CMK (cell line): ENCODE measurements around the gene CDYL2.

Source experiments
- DNase-seq: peaks from one replicate; pipeline ENCODE4 v3.0.0-alpha.2; 2010; ENCODE audit warnings: low read depth

CDYL2 gene

DNA sequence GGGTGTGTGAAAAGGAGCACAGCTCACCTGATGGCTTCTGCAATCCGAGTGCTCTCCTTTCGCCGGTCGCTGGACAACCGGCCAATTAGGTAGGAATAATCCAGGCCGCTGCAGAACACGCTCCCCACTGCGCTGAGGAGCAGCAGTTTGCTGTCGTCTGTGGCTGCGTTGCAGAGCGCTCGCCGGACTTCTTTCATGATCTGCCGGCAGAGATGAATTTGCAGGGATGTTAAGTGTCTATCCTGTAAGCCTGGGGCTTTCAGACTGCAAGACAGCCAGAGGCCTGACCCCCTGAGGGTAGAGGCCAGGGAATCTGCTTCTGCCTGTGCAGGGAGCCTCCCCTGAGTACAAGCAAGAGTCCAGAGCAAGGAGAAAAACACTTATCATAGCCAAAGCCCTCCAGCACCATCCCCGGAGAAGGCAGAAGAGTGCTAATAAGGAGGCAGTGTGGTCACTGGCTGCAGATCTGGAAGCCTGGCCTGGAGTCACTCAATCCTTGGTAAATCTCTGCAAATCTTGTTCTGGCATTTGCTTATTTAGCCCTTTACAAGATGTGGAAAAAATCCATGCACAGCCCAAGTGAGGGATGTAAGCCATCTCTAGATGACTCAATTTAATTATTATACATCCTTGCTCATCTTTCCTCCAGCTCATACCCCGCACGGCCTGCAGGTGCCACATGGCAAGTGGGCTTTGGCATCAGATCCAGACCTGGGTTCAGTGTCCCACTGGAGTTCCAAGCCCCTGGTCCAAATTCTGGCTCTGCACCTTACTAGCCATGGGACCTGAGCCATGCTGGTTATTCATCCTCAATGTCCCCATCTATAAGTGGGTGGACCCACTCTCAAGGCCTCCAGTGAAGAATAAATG, 183.4 kb downstream of the CDYL2 start:
- DNase-seq, result no peak

DNA sequence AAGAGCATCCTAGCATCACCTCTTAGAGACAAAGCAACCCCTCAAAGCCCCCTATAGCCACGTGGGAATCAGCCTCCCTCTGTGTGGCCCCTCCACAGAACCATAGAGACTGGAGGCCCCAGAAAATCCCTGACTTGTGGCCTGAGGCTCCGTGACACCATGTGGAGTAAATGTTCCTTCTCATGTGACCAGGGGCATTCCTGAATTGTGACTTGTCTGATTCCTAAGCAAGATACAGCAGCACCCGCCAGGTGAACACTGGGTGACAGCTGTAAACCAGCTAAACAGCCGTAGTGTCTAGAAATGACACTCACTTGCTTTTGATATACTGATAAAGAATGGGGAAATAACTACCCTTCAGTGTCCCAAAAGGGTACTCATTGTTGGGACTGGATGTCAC, 184.6 kb downstream of the CDYL2 start:
- DNase-seq, result no peak

DNA sequence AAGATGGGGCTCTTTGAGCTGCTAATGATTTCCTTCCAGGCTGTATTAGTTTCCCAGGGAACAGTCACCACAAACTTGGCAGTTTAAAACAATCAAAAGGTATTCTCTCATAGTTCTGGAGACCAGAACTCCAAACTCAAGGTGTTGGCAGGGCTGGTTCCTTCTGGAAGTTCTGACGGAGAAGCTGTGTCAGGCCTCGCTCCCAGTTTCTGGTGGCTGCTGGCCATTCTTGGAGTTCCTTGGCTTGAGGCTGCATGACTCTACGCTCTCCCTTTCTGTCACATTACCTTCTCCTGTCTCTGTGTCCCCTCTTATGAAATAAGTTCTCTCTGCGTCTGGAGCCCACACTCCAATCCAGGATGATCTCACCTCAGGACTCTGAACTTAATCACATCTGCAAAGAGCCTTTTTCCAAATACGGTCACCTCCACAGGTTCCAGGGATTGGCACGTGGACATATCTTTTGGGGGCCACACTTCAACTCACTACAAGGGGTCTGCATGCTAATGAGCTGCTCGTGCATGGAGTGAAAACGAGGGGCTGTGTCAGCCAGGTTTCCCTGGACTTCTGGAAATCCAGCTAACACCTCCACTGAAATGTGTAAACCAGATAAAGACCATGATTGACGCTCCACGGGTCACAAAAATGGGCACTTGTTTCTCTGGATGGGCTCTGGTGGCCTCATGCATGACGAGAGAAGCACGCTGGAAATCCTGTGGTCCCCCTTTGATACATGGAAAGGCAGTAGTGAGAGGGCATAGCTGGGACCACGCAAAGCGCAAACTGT, 185.3 kb downstream of the CDYL2 start:
- DNase-seq, result no peak

DNA sequence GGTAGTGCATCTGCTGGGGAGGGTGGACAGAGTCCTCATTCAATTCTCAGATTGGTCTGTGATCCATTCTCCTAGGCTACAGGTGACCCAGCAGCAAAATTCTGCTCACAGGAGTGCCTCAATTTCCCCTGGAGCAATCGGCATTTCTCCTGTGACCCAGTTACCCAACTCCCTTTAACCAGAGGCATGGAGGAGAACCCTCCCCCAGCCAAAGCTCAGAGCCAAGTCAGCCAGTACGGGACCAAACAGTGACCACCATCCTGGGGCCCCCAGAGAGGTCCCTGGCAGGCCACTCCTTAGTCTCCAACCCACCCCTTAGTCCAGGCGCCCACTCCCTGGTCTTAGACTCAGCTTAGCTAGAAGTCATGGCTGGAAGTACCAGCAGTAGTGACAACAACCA, 188.0 kb downstream of the CDYL2 start:
- no peak for DNase-seq

DNA sequence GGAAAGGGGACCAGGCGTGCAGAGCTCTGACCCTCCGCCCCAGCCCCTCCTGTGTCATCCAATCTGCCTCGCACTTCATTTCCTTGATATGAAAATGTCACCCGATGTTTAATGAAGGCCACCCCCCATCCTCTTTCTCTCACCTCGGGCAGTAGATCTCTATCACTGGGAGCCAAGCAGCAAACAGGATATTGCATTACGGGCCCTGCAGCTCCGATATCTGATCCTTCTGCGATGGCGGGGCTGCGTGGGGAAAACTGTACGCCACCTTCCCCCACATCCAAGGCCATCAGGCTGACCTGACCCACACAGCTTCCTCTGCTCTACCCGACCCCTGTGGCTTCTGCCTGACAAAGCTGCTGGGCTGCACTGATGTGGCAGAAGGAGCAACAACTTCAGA, 188.7 kb downstream of the CDYL2 start:
- DNase-seq, result no peak

DNA sequence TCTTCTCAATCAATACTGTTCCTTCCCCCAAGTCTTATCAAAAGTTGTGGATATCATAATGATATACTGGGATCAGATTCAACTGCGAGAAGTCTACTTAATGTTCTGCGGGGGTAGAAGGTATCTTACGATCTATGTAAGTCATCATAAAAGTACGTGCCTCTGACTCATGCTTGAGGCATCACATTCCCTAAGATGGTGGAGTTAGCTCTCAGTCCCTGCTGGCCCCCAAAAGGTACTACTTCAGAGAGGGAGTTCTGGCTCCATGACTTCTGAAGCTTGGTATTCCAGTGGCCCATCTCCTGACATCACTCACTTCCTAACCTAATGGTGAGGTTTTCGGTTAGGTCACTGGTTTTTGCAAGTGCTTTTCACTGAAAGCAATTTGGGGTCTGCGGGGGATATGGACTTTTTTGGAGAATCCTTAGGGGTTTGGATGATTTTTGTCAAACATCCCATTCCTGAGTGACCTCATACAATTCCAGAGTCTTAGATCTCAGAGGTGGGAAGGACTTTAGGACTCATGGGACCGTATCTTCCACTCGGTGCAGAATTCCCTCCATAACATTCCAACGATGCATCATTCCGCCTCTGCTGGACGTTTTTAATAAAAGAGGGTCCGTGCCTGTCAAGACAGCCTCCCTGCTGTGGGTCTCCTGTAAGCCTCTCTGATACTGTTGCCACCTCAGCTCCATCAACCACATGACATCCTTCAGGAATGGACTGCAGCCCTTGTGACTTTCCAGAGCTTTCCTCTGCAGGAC, 189.3 kb downstream of the CDYL2 start:
- DNase-seq, result no peak

DNA sequence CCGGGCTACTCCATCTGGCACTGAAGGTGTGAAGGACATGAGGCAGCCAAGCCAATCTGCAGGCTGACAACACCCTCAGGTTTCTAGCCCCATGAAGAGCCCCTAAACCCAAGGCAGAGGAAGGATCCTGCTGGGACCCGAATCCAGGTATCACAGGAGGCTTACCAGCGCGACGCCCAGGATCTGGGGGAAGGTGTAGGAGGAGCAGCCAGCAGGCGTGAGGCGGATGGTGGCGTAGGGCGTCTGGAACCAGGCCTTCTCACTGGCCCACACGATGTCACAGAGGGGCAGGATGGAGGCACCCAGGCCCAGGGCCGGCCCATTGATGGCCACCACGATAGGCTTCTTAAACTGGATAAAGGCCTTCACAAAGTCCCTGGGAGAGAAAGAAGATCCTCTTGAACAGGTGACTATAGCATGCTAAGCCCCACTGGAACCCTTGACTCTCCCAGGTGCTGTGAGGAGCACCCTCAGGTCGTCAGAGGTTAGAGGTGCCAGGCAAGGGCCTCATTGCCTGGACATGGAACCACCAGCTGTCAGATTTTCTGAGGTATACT, 191.9 kb downstream of the CDYL2 start:
- no peak for DNase-seq

DNA sequence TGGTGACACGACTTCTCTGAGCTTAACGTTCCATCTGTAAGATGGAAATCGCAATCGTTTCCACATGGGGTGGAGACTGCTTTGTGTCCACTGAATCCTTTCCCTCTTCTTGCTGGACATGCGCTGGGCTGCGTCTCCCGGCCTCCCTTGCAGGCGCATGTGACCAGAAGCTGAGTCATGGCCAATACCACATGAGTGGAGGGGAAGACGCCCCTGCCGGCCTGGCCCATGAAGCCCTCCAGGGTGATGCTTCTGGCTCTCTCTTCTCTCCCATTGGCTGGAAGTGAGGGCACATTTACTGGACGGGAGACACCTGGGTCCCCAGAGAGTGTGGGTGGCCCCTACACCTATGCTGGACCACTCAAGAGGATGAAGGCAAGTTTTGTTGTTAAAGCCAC, 192.5 kb downstream of the CDYL2 start:
- no peak for DNase-seq

DNA sequence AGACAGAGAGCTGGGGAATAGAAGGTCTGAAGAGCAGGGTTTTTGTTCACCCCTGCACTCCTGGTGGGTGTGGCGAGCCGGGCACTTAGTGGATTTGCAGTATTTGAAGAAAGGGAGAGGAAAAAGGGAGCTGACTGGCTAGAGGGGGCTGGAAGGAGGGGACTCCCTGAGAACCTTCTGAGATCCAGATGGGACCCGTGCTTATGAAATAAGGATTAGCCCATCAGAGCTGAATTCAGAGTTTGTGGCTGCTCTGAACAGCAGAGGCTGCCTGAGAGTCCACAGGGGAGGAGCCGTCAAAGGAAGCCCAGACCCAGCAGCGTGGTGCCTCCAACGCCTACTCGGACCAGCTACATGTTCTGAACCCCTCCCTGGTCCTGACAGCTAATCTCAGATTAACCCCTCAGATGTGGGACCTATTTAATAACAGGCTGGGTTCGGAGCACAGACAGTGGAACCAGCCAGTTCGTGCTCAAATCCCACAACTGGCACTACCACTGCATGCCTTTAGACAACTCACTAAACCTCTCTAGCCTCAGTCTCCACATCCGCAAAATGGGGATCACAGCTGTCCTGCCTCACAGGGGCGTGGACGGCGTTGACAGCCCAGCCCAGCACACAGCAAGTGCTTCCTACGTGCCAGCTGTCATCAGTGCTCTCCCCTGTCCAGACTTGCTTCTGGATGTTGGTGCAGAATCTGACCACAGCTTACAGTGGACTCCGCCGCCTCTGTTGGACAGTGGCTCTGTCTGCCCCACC, 193.0 kb downstream of the CDYL2 start:
- DNase-seq, result no peak

DNA sequence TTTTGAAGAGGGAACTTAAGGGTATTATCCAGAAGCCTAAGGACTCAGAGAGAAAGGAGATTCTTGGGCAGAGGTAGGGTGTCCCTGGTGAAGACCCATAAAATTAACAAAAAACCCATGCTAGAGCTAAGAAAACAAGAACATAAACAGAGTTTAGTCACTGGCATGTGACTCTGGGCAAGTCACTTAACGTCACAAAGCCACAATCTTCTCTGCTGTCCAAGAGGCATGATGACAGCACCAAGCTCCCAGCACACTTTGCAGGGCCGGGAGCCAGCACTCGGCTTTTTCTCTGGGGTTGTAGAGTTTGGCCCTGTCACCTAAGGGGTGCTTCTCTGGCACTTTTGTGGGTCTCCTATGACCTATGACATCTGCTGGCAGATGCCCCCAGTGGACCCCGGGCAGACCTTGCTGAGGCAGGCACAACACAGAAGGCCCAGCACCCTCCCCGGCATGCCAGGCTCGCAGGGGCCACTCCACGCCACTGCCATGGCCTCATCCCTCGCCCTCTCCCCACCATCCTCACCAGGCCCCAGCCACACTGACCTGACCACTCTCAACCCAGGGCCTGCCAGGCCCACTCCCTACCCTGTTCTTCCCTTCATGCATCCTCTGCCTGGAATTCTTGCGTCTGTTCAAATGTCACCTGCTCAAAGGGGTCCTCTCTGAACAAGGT, 193.8 kb downstream of the CDYL2 start:
- DNase-seq, result no peak

DNA sequence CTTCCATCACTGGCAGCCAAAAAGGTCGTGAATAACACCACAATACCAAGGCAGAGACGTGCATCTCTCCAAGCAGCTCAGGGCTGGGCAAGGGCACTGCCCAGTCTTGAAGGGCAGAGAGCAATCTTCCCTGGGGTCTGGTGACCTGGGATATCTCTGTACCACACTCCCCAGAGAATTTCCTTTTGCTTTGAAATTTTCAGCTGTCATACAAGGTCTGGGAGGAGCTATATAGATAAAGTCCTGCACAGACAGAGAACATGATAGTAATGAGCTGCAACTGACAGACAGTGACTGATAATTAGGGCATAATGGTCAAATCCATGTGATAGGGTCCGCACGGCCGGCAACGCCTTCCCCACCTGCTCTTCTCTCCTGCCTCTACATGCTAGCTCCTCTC, 195.5 kb downstream of the CDYL2 start:
- DNase-seq, result no peak

DNA sequence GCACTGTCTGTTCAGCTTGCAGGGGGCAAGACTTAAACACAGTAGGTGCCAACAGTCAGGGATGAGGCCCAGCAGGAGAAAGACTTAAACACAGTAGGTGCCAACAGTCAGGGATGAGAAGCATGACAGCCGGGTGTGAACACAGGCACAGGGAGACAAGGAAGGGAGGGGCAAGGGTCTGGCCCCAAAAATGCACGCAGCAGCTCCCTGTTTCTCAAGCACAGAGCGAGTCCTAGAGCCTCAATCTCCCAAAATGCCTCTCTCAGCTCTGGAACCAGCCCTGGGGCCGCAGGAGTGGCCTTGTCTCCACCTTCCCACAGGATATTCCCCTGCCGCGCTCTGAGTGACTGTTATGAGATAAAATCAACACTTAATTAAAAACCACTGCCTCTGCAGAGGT, 197.2 kb downstream of the CDYL2 start:
- DNase-seq, result no peak

DNA sequence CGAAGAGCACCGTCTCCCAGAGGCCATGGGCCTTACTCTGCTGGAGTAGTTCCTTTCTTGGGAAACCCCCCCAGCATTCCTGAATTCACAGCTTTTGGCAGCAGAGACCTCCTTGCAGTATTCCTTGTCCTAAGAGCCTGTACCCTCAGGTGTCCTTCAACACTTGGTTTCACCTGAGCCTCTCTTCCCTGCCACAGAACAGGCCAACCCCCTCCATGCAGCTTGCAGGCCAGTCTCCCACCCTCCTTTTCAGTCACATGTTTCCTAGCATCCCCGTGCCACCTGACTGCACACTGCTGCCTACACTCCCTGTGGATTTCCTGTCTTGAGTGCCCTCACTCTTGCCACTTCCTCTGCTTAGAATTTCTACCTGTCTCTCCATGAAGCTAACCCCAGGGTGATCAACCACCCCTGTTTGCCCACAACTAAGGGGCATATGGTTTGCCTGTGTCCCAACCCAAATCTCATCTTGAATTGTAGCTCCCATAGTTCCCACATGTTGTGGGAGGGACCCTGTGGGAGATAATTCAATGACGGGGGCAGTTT, 198.1 kb downstream of the CDYL2 start:
- DNase-seq, result no peak

DNA sequence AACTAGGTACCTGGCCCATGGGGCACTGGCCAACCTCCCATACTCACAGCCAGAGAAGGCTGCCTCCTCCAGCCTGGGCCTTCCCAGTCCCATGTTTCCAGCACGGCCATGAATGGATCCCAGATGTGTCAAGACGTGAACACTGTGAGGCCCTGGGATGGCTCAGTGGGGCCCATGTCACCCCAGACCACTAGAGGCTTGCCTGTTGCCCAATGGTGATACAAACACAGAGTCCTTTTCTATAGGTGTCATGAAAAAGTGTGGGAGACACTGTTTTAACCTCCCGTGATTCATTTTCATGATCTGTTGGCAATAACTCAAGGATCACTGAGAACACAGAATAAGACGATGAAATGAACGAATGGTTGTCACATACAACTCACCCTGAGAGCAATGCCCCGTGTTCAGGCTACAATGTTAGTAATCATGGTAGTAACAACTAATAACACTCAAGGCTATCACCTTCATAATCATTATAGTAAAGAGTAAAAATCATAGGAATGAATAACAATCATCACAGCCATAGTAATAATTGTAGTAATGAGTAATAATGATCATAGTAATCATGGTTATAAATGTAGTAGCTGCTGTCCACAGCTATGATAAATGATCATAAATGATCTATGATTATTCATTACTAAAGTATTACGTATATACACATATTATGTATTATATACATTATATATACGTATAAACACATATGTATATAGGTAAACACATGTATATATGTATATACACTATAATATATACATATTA, 199.6 kb downstream of the CDYL2 start:
- DNase-seq, result no peak

DNA sequence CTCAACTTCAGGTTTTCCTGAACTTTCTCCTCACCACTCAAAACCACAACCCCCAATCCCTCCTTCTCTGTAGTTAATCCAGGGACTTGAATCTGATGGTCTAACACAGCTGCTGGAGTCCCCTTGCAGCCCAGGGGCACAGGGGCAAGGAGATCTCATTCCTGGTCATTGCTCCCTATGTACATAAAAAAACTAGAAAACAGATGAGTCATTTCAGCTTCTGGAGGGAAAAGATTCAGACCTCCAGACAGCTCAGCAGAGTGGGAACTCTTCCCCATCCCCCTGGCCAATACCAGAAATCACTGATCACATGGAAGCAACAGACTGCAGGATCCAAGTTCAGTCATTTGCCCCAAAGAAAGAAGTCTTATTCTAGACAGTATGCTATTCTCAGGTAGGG, 201.5 kb downstream of the CDYL2 start:
- DNase-seq, result no peak

DNA sequence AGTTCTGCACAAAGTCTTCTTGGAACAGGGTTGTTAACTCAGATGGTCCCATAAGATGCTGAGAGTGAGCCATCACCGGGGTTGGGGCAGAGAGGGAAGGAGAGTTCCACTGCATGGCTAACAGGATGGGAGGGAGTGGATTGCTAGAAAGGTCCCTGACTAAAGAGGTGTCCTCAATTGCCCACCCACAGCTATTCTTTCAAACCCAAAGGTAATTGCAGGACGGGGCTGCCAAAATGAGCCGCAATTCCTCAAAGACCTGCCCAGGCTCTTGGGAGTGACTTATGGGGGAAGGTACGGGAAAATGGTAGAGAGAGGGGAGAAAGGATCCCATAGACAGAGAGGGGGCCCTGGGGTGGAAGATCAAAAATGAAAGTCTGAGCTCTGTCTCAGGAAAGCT, 203.2 kb downstream of the CDYL2 start:
- no peak for DNase-seq

DNA sequence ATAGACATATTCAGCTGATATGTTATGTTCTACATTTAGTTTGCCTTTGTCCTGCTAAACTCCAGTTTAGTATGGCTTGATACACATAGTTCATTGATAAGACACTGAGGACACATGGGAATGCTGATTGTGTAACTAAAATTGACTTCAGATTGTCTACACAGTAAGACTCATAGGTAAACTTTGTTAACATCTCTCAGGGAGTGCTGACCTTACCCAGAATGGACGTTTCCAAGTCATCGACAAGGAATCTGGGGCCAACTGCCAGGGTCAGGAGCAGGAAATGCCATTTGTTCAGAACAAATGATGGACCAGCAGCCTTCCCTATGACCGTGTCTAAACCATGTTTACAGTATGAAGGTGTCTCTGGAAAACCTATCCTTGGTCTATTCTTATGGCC, 204.9 kb downstream of the CDYL2 start:
- no peak for DNase-seq

DNA sequence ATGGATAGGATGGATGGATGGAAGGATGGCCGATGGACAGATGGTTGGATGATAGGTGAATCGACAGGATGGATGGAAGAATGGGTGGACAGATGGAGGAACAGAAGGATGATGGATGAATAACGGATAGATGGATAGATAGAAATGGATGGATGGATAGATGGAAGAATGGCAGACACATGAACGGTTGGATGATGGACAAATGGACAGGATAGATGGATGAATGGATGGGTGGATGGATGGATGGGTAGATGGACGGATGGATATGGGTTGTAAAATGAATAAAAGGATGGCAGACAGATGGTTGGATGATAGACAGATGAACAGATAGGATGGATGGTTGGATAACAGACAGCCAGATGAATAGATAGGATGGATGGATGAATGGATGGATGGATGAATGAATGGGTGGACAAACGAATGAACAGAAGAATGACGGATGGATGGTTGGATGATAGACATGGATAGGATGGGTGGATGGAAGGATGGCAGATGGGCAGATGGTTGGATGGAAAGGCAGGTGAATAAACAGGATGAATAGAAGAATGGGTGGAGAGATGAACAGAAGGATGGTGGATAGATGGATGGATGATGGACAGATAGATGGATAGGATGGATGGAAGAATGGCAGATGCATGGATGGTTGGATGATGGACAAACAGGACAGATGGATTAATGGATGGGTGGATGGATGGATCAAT, 207.7 kb downstream of the CDYL2 start:
- DNase-seq, result no peak

DNA sequence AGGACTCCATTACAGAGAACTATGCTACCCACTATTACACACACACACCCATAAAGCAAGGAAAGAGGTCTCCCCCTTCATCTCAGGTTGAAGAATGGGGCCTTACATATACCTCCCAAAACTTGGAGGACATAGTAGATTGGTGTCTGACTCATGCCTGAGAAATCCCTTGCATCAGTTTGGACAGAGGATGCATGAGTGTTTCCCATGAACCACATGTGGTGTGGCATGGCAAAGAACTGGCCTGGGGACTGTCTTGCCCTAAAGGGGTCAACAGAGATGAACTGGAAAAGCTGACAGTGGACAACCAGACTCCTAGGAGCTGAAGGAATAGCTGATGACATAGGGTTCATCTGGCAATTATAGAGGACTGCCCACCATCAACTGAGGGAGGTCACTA, 209.6 kb downstream of the CDYL2 start:
- DNase-seq, result no peak
